Measurements from ENCODE around the gene CT83.

DNA sequence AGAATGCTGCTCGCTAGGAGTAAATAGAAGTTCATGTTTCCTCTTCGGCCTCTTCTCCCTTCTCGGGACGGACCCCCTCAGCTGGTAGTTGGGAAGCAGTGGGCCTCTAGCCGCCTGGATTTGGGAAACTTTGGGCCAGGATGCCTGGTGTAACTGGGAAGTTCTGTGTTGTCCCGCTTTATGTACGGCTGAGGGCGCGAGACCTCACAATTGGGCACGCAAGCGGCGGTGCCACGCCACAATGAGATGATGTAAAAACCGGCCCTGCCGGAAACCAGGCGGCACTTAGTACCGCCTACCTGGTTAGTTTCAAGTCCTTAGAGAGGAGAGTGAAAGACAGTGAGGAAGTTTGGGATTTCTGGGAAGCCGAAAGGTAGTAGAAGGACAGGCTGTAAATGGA, at the start of gene CT83:
- TF ChIP-seq EZH2 (IDR thresholded peaks at IDR 0.05; ENCODE audit: insufficient read depth, poor library complexity, severe bottlenecking) (no peak), EZH2phosphoT487 (IDR thresholded peaks at IDR 0.05; ENCODE audit: insufficient read depth, low read depth) (no peak)
